Endothelial cell of umbilical vein (primary cell): ENCODE results near the gene CARD16.

Source experiments
- EZH2 ChIP-seq: IDR thresholded peaks from 2 replicates; pipeline ENCODE4 v1.6.1; 2012; ENCODE audit warnings: borderline replicate concordance, low read depth, mild to moderate bottlenecking, moderate library complexity, low read length, inconsistent platforms; ENCODE audit not compliant: severe bottlenecking
- GATA2 ChIP-seq: IDR thresholded peaks from 2 replicates; pipeline ENCODE4 v1.7.0; 2011; ENCODE audit warnings: low read depth, mild to moderate bottlenecking, moderate library complexity, mixed read lengths, low read length; ENCODE audit not compliant: insufficient read length, insufficient read depth
- JUN ChIP-seq: IDR thresholded peaks from 2 replicates; pipeline ENCODE4 v1.6.1; 2011; ENCODE audit warnings: borderline replicate concordance, low read depth; ENCODE audit not compliant: insufficient read length, insufficient read depth
- MYC ChIP-seq: IDR thresholded peaks from one replicate; pipeline ENCODE4 v1.6.1; 2011; ENCODE audit warnings: mild to moderate bottlenecking, low read depth, low read length
- POLR2A ChIP-seq: IDR thresholded peaks from 2 replicates; pipeline ENCODE4 v1.6.1; 2012; ENCODE audit warnings: low read depth, mild to moderate bottlenecking, control low read depth, low read length
- POLR2AphosphoS5 ChIP-seq: IDR thresholded peaks from 2 replicates; pipeline ENCODE4 v1.6.1; 2012; ENCODE audit warnings: low read depth, mild to moderate bottlenecking, control low read depth, low read length, moderate library complexity; ENCODE audit not compliant: insufficient read depth
- TF ChIP-seq, protein P1 (sequence below), 2 donors: IDR thresholded peaks; 1 replicate in 1 of 2; 2 replicates in 1 of 2; pipeline ENCODE4 v1.5.1; 2011; ENCODE audit warnings: low read length in 2 of 2, mild to moderate bottlenecking in 2 of 2, moderate library complexity in 2 of 2, control low read depth in 1 of 2, inconsistent platforms in 1 of 2, low read depth in 1 of 2; ENCODE audit not compliant: insufficient read depth in 1 of 2; ENCODE audit errors: extremely low read depth in 1 of 2
- TF ChIP-seq, protein P2 (sequence below): IDR thresholded peaks from 2 replicates; pipeline ENCODE4 v1.6.1; 2011; ENCODE audit not compliant: insufficient read depth, insufficient read length

DNA sequence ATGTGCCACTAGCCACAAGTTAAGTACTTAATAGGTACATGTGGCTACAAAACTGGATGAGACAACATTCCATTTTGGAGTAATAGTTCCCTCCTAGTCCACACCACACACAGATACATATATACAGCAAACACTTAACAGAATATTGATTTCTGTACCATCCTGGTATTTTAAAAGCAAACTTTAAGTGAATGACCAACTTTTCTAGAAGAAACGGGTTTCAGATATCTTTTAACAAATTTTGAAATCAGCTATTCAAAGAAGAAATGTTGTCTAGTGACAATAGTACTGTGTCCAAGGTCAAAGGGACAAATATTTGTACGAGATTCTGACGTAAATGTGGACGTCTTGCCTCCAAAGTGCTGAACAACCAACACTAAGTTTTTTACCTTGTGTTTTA, 12.3 kb upstream of the CARD16 start:
- TF ChIP-seq, protein P1, sequence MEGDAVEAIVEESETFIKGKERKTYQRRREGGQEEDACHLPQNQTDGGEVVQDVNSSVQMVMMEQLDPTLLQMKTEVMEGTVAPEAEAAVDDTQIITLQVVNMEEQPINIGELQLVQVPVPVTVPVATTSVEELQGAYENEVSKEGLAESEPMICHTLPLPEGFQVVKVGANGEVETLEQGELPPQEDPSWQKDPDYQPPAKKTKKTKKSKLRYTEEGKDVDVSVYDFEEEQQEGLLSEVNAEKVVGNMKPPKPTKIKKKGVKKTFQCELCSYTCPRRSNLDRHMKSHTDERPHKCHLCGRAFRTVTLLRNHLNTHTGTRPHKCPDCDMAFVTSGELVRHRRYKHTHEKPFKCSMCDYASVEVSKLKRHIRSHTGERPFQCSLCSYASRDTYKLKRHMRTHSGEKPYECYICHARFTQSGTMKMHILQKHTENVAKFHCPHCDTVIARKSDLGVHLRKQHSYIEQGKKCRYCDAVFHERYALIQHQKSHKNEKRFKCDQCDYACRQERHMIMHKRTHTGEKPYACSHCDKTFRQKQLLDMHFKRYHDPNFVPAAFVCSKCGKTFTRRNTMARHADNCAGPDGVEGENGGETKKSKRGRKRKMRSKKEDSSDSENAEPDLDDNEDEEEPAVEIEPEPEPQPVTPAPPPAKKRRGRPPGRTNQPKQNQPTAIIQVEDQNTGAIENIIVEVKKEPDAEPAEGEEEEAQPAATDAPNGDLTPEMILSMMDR (IDR thresholded peaks at IDR 0.05; ENCODE audit: extremely low read depth in 1 of 2, insufficient read depth in 1 of 2, low read depth in 1 of 2, low read length in 2 of 2) = no peak
- TF ChIP-seq, protein P2, sequence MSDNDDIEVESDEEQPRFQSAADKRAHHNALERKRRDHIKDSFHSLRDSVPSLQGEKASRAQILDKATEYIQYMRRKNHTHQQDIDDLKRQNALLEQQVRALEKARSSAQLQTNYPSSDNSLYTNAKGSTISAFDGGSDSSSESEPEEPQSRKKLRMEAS = no peak
- TF ChIP-seq POLR2A (no peak), POLR2AphosphoS5 (no peak), EZH2 (no peak), MYC (no peak), GATA2 (no peak), JUN (no peak)
